MM.1S (cell line): ENCODE measurements around the gene KCNIP4.

Experiments used
- DNase-seq: peaks from one replicate; pipeline ENCODE4 v3.0.0-alpha.2; 2015
- H2AFZ ChIP-seq: fragments of 300-600 bp; sonication (generic); 2 replicates; pipeline ENCODE4 v1.6.0; 2016; ENCODE audit warnings: antibody characterized with exemption, low read length
- H3F3A ChIP-seq: fragments of 300-600 bp; sonication (generic); 2 replicates; pipeline ENCODE4 v1.6.1; 2016; ENCODE audit warnings: mild to moderate bottlenecking, antibody characterized with exemption, low read length, moderate library complexity, mixed read lengths; ENCODE audit not compliant: insufficient read depth
- H3K27ac ChIP-seq: fragments of 300-600 bp; sonication (generic); 2 replicates; pipeline ENCODE4 v1.5.1; 2016; ENCODE audit warnings: mild to moderate bottlenecking, low read length
- H3K27me3 ChIP-seq: fragments of 300-600 bp; sonication (generic); replicated peaks from 2 replicates; pipeline ENCODE4 v1.6.0; 2016; ENCODE audit warnings: low read length; ENCODE audit not compliant: insufficient read depth
- H3K36me3 ChIP-seq: fragments of 300-600 bp; sonication (generic); replicated peaks from 2 replicates; pipeline ENCODE4 v1.6.1; 2016; ENCODE audit warnings: mild to moderate bottlenecking, low read length, mixed read lengths; ENCODE audit not compliant: insufficient read depth
- H3K4me1 ChIP-seq: fragments of 300-600 bp; sonication (generic); 2 replicates; pipeline ENCODE4 v1.6.1; 2016; ENCODE audit warnings: low read length, mixed read lengths
- H3K4me2 ChIP-seq: fragments of 300-600 bp; sonication (generic); 2 replicates; pipeline ENCODE4 v1.6.0; 2016; ENCODE audit warnings: low read depth, low read length
- H3K4me3 ChIP-seq: fragments of 300-600 bp; sonication (generic); 2 replicates; pipeline ENCODE4 v1.5.1; 2016; ENCODE audit warnings: low read length, mixed read lengths
- H3K79me2 ChIP-seq: fragments of 300-600 bp; sonication (generic); 2 replicates; pipeline ENCODE4 v1.6.1; 2016; ENCODE audit warnings: mixed run types, low read length, mixed read lengths
- H3K9ac ChIP-seq: fragments of 300-600 bp; sonication (generic); 2 replicates; pipeline ENCODE4 v1.6.1; 2016; ENCODE audit warnings: low read length, mixed read lengths
- H3K9me2 ChIP-seq: fragments of 300-600 bp; sonication (generic); replicated peaks from 2 replicates; pipeline ENCODE4 v1.6.1; 2016; ENCODE audit warnings: mild to moderate bottlenecking, low read length, mixed read lengths; ENCODE audit not compliant: insufficient read depth
- H3K9me3 ChIP-seq: fragments of 300-600 bp; sonication (generic); replicated peaks from 2 replicates; pipeline ENCODE4 v1.6.1; 2016; ENCODE audit warnings: mild to moderate bottlenecking, low read length, mixed read lengths; ENCODE audit not compliant: insufficient read depth
- H4K20me1 ChIP-seq: fragments of 300-600 bp; sonication (generic); 2 replicates; pipeline ENCODE4 v1.6.1; 2016; ENCODE audit warnings: mild to moderate bottlenecking, low read length, moderate library complexity, mixed read lengths; ENCODE audit not compliant: insufficient read depth
- EZH2 ChIP-seq: fragments of 300-600 bp; sonication (generic); optimal IDR thresholded peaks from 2 replicates; pipeline ENCODE3; 2017; ENCODE audit warnings: low read depth, mild to moderate bottlenecking, antibody characterized with exemption, low read length, mixed read lengths
- EZH2phosphoT487 ChIP-seq: fragments of 300-600 bp; sonication (generic); IDR thresholded peaks from 2 replicates; pipeline ENCODE4 v1.6.1; 2018; ENCODE audit warnings: antibody characterized with exemption, low read length
- TF ChIP-seq, protein P1 (sequence below): fragments of 300-600 bp; sonication (generic); IDR thresholded peaks from 2 replicates; pipeline ENCODE4 v1.5.1; 2016; ENCODE audit warnings: antibody characterized with exemption, low read length, mixed read lengths

Gene KCNIP4

GRCh38 chr4:21198683-21199082, 749.9 kb downstream of the KCNIP4 start:
- DNase-seq, result no peak
- no peaks in the 10 kb centered on the region for H3K9me2 ChIP-seq
- H4K20me1 ChIP-seq, result no peaks in the 10 kb centered on the region
- H3K4me1 ChIP-seq, result no peaks in the 10 kb centered on the region
- H3K36me3 ChIP-seq, result no peaks in the 10 kb centered on the region
- TF ChIP-seq, protein P1, sequence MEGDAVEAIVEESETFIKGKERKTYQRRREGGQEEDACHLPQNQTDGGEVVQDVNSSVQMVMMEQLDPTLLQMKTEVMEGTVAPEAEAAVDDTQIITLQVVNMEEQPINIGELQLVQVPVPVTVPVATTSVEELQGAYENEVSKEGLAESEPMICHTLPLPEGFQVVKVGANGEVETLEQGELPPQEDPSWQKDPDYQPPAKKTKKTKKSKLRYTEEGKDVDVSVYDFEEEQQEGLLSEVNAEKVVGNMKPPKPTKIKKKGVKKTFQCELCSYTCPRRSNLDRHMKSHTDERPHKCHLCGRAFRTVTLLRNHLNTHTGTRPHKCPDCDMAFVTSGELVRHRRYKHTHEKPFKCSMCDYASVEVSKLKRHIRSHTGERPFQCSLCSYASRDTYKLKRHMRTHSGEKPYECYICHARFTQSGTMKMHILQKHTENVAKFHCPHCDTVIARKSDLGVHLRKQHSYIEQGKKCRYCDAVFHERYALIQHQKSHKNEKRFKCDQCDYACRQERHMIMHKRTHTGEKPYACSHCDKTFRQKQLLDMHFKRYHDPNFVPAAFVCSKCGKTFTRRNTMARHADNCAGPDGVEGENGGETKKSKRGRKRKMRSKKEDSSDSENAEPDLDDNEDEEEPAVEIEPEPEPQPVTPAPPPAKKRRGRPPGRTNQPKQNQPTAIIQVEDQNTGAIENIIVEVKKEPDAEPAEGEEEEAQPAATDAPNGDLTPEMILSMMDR, result no peak
- TF ChIP-seq EZH2phosphoT487 (no peak), EZH2 (no peak)
- no peak overlapping the region for H3K4me2 ChIP-seq
- no peak overlapping the region for H3K9ac ChIP-seq
- no peaks in the 10 kb centered on the region for H3K79me2 ChIP-seq
- H3K4me3 ChIP-seq, result no peak overlapping the region
- H3F3A ChIP-seq, result no peaks in the 10 kb centered on the region
- no peaks in the 10 kb centered on the region for H3K27me3 ChIP-seq
- H2AFZ ChIP-seq, result no peak overlapping the region
- no peak overlapping the region for H3K27ac ChIP-seq
- no peaks in the 10 kb centered on the region for H3K9me3 ChIP-seq

GRCh38 chr4:21195682-21196081, 752.9 kb downstream of the KCNIP4 start:
- H2AFZ ChIP-seq, result no peak overlapping the region
- H3K9ac ChIP-seq, result no peak overlapping the region
- H3K4me3 ChIP-seq, result no peak overlapping the region
- H3K36me3 ChIP-seq, result no peaks in the 10 kb centered on the region
- no peaks in the 10 kb centered on the region for H3K9me3 ChIP-seq
- H3K4me1 ChIP-seq, result no peaks in the 10 kb centered on the region
- H3K27me3 ChIP-seq, result no peaks in the 10 kb centered on the region
- H3K9me2 ChIP-seq, result no peaks in the 10 kb centered on the region
- no peaks in the 10 kb centered on the region for H3F3A ChIP-seq
- DNase-seq, result no peak
- H3K79me2 ChIP-seq, result no peaks in the 10 kb centered on the region
- TF ChIP-seq, protein P1, result no peak
- TF ChIP-seq EZH2phosphoT487 (no peak), EZH2 (no peak)
- no peak overlapping the region for H3K27ac ChIP-seq
- H3K4me2 ChIP-seq, result no peak overlapping the region
- H4K20me1 ChIP-seq, result no peaks in the 10 kb centered on the region

GRCh38 chr4:21192367-21192766, 756.2 kb downstream of the KCNIP4 start:
- Histone ChIP-seq H3K9me2 (no peaks in the 10 kb centered on the region), H3K9ac (no peak overlapping the region), H3K4me2 (no peak overlapping the region), H3F3A (no peaks in the 10 kb centered on the region), H4K20me1 (no peaks in the 10 kb centered on the region), H2AFZ (no peak overlapping the region), H3K36me3 (no peaks in the 10 kb centered on the region), H3K27ac (no peak overlapping the region), H3K4me1 (no peaks in the 10 kb centered on the region), H3K79me2 (no peaks in the 10 kb centered on the region), H3K9me3 (no peaks in the 10 kb centered on the region), H3K27me3 (no peaks in the 10 kb centered on the region), H3K4me3 (no peak overlapping the region)
- DNase-seq, result no peak
- TF ChIP-seq, protein P1, result 0 out of 2 replicates have a peak, but pooled peaks have one; percentile 4
- TF ChIP-seq EZH2, result no peak

GRCh38 chr4:21191317-21191716, 757.3 kb downstream of the KCNIP4 start:
- no peaks in the 10 kb centered on the region for H3F3A ChIP-seq
- H2AFZ ChIP-seq, result no peak overlapping the region
- no peaks in the 10 kb centered on the region for H3K36me3 ChIP-seq
- no peaks in the 10 kb centered on the region for H4K20me1 ChIP-seq
- no peak overlapping the region for H3K27ac ChIP-seq
- H3K79me2 ChIP-seq, result no peaks in the 10 kb centered on the region
- no peak overlapping the region for H3K9ac ChIP-seq
- no peaks in the 10 kb centered on the region for H3K27me3 ChIP-seq
- TF ChIP-seq, protein P1, result no peak
- TF ChIP-seq EZH2, result no peak
- H3K9me2 ChIP-seq, result no peaks in the 10 kb centered on the region
- no peaks in the 10 kb centered on the region for H3K4me1 ChIP-seq
- DNase-seq, result no peak
- H3K4me2 ChIP-seq, result no peak overlapping the region
- H3K4me3 ChIP-seq, result no peak overlapping the region
- no peaks in the 10 kb centered on the region for H3K9me3 ChIP-seq
